Left ventricle myocardium superior (tissue), 1 donor: ENCODE data around the gene PRR15L. TPM values are rescaled to one million over a fixed set of nuclear protein-coding genes. Genes with fewer than 3 reads are reported as not detected.

Experiments used
- ATAC-seq: fragments of 200-7000 bp; cut with Tn5 transposase; one replicate; pipeline ENCODE4 v1.9.1; 2020; ENCODE audit warnings: mild to moderate bottlenecking, moderate library complexity
- DNase-seq: peaks from one replicate; pipeline ENCODE4 v3.0.0-alpha.2; 2020
- intact Hi-C: fragments of 100-400 bp; cut with micrococcal nuclease; formaldehyde crosslinking; loops from one replicate; pipeline ENCODE4 v1.11.0; 2022
- total RNA-seq: library from RNA; stranded (reverse); fragmentation: NEBNext Ultra II Directional; extraction: Animal tissue kit (Norgen Biotek cat#: 25700); gene quantifications from one replicate; pipeline ENCODE4 v1.2.1, GENCODE V29; 2021
- donor health status: DM: no; HTN: yes; CAD: no; lungs with severe emphysema.

Gene PRR15L
- total RNA-seq, 1 donor from 2014 or later: not detected

DNA sequence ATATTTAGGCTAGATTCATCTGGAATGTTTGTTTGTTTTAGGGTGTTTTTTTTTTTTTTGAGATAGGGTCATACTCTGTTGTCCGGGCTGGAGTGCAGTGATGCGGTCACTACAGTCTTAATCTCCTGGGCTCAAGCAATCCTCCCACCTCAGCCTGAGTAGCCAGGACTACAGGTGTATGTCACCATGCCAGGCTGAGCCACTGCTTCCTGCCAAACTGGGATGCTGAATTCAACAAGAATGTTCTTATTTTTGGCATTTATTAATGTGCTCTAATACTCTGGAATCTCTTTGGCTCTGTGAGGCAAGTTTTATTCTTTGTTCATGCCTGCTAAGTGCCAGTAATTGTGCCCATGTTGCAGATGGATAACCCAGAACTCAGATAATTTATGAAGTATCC, 40.1 kb downstream of the PRR15L start:
- intact Hi-C loops: no loop called here
- DNase-seq (no peak), ATAC-seq (no peak)

DNA sequence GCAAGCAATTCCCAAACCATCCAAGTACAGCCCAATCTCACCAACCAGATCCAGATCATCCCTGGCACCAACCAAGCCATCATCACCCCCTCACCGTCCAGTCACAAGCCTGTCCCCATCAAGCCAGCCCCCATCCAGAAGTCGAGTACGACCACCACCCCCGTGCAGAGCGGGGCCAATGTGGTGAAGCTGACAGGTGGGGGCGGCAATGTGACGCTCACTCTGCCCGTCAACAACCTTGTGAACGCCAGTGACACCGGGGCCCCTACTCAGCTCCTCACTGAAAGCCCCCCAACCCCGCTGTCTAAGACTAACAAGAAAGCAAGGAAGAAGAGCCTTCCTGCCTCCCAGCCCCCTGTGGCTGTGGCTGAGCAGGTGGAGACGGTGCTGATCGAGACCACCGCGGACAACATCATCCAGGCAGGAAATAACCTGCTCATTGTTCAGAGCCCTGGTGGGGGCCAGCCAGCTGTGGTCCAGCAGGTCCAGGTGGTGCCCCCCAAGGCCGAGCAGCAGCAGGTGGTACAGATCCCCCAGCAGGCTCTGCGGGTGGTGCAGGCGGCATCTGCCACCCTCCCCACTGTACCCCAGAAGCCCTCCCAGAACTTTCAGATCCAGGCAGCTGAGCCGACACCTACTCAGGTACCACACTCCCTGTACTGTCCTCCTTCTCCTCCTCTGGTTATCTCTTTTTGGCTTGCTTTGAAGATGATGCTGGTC, 41.0 kb downstream of the PRR15L start:
- DNase-seq (no peak), ATAC-seq (no peak)
- intact Hi-C loops: no loop called here

DNA sequence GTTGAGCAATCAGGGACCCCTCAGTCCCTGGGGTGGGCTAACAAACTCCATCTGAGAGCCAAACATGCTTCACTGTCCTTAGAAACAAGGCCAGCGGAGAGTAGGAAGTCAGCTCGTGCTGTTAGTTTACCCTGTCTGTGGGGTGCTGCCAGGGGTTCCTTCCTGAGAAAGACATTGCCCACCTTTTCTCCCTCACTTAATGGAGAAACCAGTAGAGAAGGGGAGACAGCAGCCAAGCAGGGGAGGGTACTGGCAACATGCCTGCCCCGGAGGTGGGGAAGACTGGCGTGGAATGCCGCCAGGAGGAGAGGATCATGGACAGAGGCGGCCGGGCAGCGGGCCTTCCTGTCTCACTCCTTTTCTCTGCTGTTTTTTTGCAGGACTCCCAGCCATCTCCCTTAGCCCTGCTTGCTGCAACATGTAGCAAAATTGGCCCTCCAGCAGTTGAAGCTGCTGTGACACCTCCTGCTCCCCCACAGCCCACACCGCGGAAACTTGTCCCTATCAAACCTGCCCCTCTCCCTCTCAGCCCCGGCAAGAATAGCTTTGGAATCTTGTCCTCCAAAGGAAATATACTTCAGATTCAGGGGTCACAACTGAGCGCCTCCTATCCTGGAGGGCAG, 41.8 kb downstream of the PRR15L start:
- peak; percentile 83 for DNase-seq
- intact Hi-C loops: no loop called here
- peak; percentile 72 for ATAC-seq

DNA sequence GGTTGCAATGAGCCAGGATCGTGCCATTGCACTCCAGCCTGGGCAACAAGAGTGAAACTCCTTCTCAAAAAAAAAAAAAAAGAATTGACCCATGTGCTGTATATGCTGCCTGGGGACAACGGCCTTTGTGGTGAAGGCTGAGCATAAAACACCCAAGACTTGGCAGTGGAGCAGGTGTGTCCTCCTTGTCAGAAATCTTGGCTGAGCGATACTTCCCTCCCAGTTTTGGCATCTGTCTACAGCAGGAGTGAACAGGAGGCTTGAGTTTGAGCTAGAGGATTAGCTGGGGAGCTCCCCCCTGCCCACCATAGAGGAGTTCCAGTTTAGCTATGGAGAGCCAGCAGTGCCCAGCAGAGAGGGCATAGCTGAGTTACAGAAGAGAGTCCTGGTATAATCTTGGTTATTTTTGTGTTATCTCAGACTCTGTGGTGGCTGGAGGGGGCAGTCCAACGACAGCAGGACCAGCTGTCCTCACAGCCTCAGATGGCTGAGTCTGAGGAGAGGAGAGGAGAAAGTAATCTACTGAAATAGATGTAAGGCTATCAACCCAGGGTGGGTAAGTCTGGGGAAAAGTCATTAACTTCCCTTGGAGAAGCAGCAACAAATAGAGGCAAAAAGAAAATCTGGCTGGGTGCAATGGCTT, 43.3 kb downstream of the PRR15L start:
- intact Hi-C loops: no loop called here
- ATAC-seq (peak; percentile 80), DNase-seq (no peak)

DNA sequence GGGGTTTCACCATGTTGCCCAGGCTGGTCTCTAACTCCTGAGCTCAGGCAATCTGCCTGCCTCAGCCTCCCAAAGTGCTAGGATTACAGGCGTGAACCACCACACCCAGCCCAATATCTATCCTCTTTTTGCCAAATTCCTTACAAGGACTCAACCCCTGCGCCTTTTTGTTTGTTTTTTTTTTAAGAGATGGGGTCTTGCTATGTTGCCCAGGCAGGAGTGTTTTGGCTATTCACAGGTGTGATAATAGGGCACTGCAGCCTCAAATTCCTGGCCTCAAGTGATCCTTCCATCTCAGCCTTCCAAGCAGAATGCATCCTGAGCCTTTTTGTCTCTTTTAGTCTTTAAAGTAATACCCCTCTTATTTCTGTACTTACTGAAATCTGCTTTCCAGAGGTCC, 44.6 kb downstream of the PRR15L start:
- ATAC-seq: no peak
- DNase-seq: no peak
- intact Hi-C loops: no loop called here

DNA sequence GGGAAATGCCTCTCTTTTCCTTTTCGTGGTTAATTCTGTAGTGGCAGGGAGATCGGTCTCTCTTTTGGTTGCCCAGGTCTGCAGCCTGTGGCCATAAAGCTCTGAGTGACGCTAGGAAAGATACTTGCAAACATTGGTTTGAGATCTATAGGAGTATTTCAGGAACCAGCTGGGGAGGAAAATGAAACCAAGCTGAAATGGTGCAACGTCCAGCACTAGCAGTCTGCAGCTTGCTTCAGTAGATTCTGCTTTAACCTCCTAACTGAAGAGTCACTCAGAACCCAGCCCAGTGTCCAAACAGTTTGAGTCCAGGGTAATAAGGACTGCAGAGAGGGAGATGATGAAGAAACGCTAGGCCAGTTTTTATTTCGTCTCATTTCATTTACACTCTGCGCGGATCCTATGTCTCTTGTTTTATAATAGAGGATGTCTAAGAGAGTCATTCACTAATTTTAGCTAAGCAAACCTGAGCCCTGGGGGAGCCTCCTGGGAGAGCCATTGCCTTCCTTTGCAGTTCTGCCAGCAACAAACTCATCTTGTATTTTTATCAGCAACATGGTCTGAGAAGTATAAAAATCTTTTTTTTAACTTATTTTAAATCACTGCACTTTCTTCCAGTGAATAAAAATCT, 49.6 kb downstream of the PRR15L start:
- DNase-seq (no peak), ATAC-seq (peak; percentile 21)
- intact Hi-C loops: loop anchor here (5.0 kb wide), 1 partner anchor 39 kb away; no protein-coding TSS in a partner anchor

DNA sequence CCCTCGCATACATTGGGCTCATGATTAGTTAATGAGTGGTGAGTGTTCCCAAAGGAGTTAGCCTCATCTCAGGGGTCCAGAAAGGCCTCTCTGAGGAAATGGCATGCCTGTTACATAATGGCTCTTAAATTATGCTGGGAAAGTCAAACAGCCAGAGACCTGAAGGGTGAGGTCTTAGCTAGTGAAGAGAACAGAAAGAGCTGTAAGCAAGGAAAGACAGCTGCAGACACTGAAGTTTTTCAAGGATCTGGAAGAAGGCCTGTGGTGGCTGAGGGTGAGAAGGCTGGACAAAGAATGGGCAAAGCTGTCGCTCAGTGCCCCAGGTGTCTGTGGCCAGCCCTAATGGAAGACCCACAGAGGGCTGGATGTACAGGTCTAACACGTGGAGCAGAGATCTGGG, 51.2 kb downstream of the PRR15L start:
- DNase-seq: no peak
- intact Hi-C loops: loop anchor here (5.0 kb wide), 1 partner anchor 41 kb away; no protein-coding TSS in a partner anchor
- ATAC-seq: no peak

DNA sequence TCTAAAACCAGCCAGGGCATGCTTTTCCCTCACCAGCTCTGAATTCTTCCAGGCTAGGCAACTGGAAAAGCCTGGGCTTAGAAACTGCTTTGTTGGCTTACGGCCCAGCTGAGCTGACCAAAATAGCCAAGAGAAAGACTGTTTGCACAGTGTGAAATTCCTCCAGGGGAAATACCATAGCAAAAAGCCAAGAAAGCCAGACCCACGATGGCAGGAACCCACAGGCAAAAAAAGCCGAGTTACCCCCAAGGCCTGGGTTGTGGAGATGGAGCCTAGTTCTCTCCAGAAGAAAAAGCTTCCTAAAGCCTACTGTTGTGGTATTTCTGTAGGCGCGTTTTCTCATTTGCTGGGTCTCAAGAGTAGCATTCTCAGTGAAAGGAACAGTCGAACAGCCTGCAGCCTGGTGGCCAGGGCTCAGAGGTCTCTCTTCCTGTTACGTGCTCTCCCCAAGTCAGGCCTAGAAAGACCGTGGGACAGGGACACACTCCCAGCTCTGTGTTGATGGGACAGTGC, 52.4 kb downstream of the PRR15L start:
- intact Hi-C loops: loop anchor here (5.0 kb wide), 1 partner anchor 42 kb away; no protein-coding TSS in a partner anchor
- ATAC-seq (peak; percentile 87), DNase-seq (peak; percentile 84)

DNA sequence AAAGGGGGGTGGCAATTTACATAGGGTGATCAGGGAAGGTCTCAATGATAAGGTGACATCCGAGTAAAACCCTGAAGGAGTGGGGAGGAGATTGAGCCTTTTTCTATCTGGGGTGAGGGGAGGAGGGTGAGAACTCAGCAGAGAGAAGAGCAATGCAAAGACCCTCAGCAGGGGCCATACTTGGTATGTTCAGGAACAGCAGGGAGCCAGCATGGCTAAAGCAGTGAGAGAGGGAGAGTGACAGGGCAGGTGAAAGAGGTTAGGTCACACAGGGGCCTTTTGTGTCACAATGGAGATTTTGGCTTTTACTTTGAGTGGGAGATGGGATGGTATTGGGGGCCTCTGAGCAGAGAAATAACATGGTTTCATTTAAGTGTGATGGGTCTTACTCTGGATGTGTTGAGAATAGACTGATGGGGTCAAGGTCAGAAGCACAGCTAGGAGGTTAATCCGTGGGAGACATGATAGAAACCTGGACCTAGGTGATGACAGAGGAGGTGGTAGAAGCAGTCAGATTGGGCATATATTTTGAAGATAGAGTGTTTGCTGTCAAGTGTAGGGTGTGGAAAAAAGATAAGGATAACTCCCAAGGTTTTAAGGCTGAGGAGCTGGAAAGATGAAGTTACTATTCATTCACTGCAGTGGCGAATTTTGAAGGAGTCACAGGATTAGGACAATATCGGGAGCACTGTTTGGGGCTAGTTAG, 55.5 kb downstream of the PRR15L start:
- intact Hi-C loops: no loop called here
- ATAC-seq (no peak), DNase-seq (no peak)

Other genes starting within 250 kb of the PRR15L start
- 0.40 TPM for gene TBX21, start 224.6 kb downstream of the PRR15L start, total RNA-seq
- 4.0 TPM for gene OSBPL7, start 136.1 kb downstream of the PRR15L start, total RNA-seq
- gene MRPL10, start 126.3 kb downstream of the PRR15L start, total RNA-seq: 53.5 TPM
- not detected for gene LRRC46, start 126.2 kb downstream of the PRR15L start, total RNA-seq
- gene SCRN2, start 116.6 kb downstream of the PRR15L start, total RNA-seq: 33.8 TPM
- 0.15 TPM for gene SP6, start 106.7 kb downstream of the PRR15L start, total RNA-seq
- 14.1 TPM for gene SP2, start 61.6 kb downstream of the PRR15L start, total RNA-seq
- gene PNPO, start 16.3 kb downstream of the PRR15L start, total RNA-seq: 31.3 TPM
- gene CDK5RAP3, start 13.2 kb upstream of the PRR15L start, total RNA-seq: 50.8 TPM
- gene COPZ2, start 79.9 kb upstream of the PRR15L start, total RNA-seq: 58.2 TPM
- gene NFE2L1, start 90.5 kb upstream of the PRR15L start, total RNA-seq: 886 TPM
- 37.9 TPM for gene CBX1, start 143.6 kb upstream of the PRR15L start, total RNA-seq
- gene SNX11, start 149.9 kb upstream of the PRR15L start, total RNA-seq: 11.1 TPM